GM20431 (cell line): ENCODE measurements around the gene NPIPA3.
"Not testable (repeated sequence)": the region's sequence is repeated elsewhere in the genome, so short reads cannot be mapped to it uniquely, and the experiment has no call there.

Source experiments
- in situ Hi-C: fragments of 300-500 bp; cut with MseI, MboI; formaldehyde crosslinking; loops from one replicate; pipeline ENCODE4 v1.15.0; 2020; ENCODE audit warnings: low sequenced_read_pairs; ENCODE audit not compliant: unreplicated experiment

Gene NPIPA3

GRCh38 chr16:14703156-14704011 lies at the start of gene NPIPA3:
TSS of gene NPIPA3 (plus strand) at chr16:14703411. CDS start at chr16:14708944, 5,533 bp downstream.
- in situ Hi-C loops: not testable (repeated sequence)

GRCh38 chr16:14658063-14658462 lies 45.1 kb upstream of the NPIPA3 start:
- in situ Hi-C loops: no loop called here

GRCh38 chr16:14667347-14668266 lies 35.6 kb upstream of the NPIPA3 start:
- in situ Hi-C loops: no loop called here

GRCh38 chr16:14668556-14669223 lies 34.5 kb upstream of the NPIPA3 start:
- in situ Hi-C loops: no loop called here

- in situ Hi-C loops: no loop called here
Measured at GRCh38 chr16:14669776-14670175, 33.4 kb upstream of the NPIPA3 start.

GRCh38 chr16:14672403-14672971 lies 30.7 kb upstream of the NPIPA3 start:
- in situ Hi-C loops: no loop called here

- in situ Hi-C loops: no loop called here
Measured at GRCh38 chr16:14676633-14677032, 26.6 kb upstream of the NPIPA3 start.

- in situ Hi-C loops: no loop called here
Measured at GRCh38 chr16:14677627-14678026, 25.6 kb upstream of the NPIPA3 start.

GRCh38 chr16:14678748-14679497 lies 24.3 kb upstream of the NPIPA3 start:
- in situ Hi-C loops: no loop called here

GRCh38 chr16:14680396-14680795 lies 22.8 kb upstream of the NPIPA3 start:
- in situ Hi-C loops: not testable (repeated sequence)

GRCh38 chr16:14681115-14681514 lies 22.1 kb upstream of the NPIPA3 start:
- in situ Hi-C loops: no loop called here

GRCh38 chr16:14682121-14682520 lies 21.1 kb upstream of the NPIPA3 start:
- in situ Hi-C loops: no loop called here

- in situ Hi-C loops: not testable (repeated sequence)
Measured at GRCh38 chr16:14685870-14686793, 17.1 kb upstream of the NPIPA3 start.

GRCh38 chr16:14694129-14694528 lies 9.1 kb upstream of the NPIPA3 start, which contains the start of gene PLA2G10:
TSS of gene PLA2G10 (minus strand) at chr16:14694308. CDS start at chr16:14694229, 79 bp downstream.
- in situ Hi-C loops: not testable (repeated sequence)

- in situ Hi-C loops: not testable (repeated sequence)
Measured at GRCh38 chr16:14701859-14702258, 1.4 kb upstream of the NPIPA3 start.

- in situ Hi-C loops: not testable (repeated sequence)
Measured at GRCh38 chr16:14702672-14703071, 539 bp upstream of the NPIPA3 start.

- in situ Hi-C loops: not testable (repeated sequence)
Measured at GRCh38 chr16:14733233-14733632, 30.0 kb downstream of the NPIPA3 start.

- in situ Hi-C loops: not testable (repeated sequence)
Measured at GRCh38 chr16:14740832-14741385, 37.7 kb downstream of the NPIPA3 start.
